ENCODE data around the gene BIRC7.

Gene BIRC7, protein sequence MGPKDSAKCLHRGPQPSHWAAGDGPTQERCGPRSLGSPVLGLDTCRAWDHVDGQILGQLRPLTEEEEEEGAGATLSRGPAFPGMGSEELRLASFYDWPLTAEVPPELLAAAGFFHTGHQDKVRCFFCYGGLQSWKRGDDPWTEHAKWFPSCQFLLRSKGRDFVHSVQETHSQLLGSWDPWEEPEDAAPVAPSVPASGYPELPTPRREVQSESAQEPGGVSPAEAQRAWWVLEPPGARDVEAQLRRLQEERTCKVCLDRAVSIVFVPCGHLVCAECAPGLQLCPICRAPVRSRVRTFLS

DNA sequence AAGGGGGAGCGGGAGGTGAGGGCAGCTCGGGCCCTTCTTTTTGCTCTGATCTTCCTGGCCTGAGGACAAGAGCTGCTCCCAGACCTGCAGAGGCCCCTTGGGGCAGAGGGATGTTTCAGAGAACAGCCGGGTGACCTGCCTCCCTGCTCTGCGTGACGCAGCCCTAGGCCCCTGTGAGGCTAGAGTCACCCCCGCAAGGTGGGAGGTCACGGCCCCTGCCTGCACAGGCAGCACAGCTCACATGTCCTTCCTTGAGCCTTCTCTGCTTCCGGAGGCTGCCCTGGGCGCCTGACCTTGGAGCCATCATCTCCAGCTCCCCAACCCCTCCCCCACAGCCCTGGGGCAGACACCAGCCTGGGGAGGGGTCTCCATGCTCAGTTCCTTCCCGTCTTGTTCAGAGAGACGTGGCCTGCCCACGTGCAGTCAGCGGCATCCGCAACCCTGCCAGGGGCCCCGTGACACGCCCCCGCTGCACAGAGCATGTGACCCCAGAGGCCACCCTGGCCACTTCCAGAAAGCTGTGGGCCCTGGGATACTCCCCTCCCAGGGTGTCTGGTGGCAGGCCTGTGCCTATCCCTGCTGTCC lies at the start of gene BIRC7:
TSS of gene BIRC7 (plus strand) at position 507 of the 585 bp plus-strand sequence. CDS start 192 bp downstream, outside the sequence.
- DNase-seq, result no peak

DNA sequence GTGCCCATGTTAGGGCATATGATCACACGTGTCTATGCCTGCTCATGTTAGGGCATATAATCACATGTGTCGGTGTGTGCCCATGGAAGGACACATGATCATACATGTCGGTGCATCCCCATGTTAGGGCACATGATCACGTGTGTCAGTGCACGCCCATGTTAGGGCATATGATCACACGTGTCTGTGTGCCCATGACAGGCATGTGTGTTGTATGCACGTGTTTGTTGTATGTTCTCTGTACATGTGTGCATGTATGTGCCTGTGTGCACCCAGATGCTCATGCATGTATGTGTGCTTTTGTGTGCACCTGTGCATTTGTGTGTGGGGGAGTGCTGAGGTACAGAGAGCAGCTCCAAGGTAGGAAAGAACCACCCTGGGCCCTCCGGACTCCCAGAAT lies 49.6 kb upstream of the BIRC7 start:
- DNase-seq, result no peak

DNA sequence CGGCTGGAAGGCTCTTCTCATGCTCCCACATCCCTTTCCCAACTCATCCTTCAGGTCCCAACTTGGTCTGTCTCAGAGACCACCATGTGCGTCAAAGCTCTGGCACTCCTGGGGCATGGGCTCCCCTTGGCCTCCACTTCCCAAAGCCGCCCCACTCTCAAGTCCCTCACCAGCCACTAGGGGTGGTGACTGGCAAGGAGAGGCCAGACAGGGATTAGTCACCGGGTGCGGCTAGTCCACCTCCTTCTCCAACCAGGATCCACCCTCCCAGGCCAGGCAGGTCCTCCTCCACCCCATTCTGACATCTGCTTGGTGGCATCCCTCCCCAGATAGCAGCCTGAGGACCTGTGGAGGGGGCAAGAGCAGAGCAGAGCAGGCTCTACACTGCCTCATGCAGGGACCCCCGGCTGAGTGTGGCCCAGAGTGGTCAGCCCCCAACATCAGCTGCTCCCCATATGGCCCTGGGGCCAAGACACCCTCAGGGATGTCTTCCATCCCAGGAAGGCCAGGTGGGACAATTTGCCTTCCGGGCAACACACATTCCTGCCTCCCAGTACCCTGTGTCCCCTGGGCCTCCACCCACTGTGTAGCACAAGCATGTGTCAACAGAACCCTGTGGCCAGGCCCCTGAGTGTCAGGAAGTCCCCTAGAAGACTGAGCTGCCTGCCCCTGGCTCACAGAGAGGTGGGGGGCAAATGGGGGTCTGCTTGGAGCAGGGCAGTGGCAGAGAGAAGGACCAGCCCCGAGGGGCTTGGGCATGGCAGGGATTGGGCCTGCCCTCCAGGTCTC lies 49.0 kb upstream of the BIRC7 start:
- DNase-seq, result no peak

DNA sequence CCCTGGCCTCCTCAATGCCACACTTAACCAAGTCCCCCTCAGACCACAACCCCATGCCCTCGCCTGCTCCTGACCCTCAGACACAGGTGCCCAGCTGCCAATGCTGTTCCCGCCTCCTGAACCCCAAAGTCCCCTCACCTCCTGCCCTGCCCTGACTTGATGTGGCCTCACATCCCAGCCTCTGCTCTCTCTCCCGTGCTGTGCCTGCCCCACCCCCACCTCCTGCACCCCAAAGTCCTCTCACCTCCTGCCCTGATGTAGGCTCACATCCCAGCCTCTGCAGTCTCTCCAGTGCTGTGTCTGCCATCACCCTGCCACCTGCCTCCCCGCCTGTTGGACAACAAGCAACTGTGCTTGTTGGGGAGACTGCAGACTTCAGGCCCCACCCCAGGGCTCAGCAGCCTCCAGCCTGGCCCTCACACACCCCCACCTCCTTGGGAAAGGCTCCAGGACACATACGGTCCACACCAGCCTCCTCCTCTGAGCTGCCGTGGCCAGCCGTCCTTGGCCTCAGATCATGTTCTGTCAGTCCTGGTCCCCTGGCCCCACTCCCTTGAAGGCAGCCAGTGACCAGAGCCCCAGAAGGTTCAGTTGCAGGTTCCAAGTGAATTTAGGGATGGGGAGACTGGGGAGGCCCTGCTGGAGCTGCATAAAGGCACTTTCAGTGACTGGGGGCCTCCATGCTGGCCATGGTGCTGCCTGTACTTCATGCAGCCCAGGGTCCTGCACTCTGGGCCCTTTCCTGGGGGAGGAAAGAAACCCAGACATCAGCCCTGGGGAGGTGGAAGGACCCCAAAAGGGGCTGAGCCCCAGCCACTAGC lies 48.2 kb upstream of the BIRC7 start:
- DNase-seq, result no peak

DNA sequence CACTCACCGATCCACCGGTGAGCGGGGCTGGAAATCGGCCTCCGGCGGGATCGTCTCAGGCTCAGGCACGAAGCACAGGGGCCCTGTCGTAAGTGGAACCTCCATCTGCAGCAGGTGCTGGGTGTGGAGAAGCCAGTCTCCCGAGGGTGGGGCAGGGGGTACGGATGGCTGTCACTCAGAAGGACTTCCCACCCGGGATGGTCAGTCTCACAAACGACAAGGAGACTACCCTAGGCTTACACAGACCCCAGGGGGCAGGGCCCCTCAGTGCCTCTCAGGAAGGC lies 47.6 kb upstream of the BIRC7 start:
- no peak for DNase-seq

DNA sequence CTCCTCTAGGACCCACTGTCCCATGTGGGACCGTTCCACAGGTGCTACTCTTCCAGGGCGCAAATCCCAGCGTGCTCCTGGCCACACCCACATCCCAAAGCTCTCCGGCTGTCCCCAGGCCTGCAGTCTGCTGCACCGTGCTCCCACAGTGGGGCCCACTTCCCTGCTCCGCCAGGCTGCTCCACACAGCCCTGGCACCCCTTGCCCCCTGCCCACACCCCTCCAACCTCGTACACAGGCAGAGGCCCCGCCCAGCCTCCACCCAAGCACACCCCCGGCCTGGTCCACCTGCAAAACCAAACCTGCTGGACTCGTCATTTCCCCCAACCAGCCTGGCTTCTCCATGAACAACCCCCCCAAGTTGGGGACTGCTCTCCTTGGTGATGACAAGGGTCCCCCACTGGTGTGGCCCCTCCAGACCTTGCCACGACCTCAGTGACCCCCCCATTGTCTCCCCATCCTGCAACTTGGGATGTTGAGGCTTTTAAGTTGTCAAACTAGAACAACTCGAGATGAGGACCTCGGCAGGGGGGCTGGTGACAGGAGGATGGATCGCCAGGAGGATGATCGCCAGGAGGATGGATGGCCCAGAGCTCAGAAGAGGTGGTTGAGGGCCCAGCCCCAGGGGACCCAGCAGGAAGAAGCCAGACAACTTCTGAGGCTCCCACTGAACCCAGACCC lies 46.9 kb upstream of the BIRC7 start:
- no peak for DNase-seq

DNA sequence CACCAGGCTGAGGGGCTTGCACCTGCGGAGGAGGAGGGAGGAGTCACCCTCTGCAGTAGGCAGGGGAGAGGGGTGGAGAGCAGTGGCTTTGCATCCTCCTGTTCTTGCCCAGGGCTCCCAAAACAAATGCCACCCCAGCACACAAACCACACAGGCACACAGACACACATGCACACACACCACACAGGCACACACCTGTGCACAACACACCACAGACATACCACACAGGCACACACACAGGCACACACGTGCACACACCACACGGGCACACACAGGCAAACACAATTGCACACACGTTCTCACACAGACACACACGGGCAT lies 46.4 kb upstream of the BIRC7 start:
- DNase-seq, result no peak

DNA sequence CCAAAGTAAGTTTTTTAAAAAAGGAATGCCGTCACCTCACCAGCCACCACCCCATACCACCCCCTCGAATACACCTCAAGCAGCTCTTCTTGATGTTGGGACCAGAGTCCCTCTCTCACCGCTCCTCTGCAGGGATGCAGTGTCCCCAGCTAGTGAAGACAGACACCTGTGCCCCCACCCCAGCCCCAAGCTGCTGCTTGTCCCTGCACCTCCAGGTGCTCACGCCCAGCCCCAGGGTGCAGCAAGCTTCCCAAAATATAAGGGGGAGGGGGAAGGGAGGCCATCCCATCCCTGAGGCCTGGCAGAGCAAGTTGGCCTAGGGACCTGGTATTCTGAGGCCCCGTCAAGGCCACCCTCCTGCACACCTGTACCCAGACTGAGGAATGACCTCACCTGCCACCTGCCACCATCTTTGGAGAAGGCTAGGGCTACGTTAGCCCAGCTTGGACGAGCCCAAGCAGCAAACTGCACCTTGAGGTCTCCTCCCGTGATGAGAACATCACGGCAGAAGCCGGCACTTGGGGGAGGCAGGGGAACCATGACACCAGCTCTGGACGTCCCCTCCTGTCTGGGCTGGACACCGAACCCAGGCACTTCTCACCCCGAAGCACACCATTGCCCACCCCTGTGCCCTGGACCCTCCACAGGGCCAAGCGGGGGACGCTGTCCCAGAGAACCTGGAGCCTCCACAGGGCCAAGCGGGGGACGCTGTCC lies 45.7 kb upstream of the BIRC7 start:
- no peak for DNase-seq

DNA sequence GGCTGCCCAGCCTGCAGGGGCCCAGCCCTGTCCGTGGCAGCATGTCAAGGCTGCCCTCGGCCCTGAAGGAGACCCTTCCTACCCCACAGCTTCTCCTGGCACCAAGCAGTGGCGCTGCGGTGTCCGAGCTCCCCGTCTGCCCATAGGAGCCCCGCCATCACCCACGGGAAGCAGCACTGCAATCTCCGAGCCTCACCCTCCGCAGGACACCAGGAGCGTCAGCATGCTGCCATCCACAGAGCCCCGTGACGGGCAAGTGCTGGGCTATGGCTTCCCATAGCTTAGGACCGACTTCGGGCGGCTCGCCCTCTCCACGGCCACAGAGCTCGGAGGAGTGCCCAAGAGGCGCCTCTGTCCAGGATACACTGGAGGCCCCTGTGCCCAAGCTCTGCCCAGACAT lies 44.9 kb upstream of the BIRC7 start:
- DNase-seq, result no peak

DNA sequence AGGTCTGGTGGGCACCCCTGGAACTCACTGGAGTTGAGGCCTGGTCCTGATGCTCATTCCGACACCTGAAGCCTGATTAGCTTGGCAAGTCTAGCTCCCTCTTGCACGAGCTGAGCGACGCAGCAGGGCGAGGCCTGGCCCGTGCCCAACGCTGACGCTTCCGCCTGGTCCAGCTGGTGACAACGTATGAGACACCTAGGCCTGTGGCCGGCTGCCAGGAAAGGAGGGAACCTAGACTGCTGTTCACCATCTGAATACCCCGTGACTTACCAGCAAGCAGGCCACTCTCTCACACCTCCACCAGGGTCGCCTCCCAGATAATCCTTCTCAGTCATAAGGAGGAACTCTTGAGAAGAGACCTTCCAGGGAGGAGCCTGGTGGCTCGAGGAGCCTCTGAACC lies 44.3 kb upstream of the BIRC7 start:
- DNase-seq, result no peak

DNA sequence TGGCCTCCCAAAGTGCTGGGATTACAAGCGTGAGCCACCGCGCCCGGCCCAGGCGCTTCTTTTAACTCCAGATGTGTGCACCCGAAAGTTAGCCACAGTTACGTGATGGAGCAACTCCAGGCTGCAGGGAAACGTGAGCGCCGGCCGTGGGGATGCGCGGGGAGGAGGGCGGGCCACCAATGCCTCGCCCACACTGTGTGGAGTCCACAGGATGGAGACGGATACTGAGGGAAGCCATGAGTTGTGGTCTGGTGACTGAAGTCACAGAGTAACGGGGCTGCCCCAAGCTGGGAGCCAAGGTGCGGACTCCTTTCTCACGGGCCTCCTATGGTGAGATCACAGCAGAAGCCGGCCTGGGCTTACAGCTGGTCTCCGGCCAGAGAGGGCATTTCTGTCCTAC lies 43.0 kb upstream of the BIRC7 start:
- DNase-seq, result no peak

DNA sequence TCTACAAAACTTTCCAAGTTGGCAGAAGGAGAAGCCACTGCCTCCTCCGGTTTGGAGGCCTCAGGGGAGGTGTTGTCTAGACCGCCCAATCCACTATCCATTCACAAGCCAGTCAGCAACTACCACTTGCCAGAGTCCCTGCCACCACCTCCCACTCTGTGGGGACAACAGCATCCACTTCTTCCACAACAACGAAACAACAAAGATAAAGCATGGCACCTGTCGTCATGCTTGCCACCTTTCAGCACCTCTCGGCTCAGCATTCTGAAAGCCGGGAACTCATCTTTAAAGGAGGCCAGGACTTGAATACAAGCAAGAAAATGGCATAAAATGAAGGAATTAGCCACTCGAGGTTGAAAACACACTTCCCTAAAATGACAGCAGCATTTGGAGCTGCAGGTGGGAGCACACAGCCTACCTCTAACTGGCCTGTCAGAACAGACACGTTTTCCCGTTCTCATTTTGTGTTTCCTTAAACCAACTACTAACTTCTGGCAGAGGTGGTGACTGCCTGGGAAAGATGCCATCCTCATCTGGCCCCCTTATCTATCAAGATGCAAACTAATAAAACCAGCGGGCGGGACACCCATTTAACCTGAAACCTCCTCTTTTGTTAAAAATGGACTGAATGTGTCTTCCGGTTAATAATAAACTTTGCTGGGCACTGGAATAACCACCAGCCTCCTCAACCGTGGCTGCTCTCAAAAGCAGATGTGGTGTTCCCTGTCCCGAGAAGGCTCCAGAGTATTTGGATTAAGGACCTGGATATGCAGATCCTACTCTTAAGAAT lies 41.5 kb upstream of the BIRC7 start:
- no peak for DNase-seq

DNA sequence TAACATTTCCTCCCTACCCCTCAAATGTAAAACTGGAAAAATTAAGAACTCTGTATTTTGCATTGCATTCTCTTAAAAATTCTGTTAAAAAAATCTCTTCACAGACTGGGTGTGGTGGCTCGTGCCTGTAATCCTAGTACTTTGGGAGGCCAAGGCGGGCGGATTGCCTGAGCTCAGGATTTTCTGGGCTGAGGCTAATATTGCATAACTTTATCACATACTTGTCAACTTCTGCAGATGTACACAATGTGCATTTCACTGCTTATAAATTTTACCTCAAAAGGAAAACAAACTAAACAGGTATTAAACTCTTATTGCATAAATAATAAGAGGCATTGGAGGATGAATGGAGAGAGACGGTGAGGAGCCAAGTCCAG lies 40.9 kb upstream of the BIRC7 start:
- DNase-seq, result no peak

DNA sequence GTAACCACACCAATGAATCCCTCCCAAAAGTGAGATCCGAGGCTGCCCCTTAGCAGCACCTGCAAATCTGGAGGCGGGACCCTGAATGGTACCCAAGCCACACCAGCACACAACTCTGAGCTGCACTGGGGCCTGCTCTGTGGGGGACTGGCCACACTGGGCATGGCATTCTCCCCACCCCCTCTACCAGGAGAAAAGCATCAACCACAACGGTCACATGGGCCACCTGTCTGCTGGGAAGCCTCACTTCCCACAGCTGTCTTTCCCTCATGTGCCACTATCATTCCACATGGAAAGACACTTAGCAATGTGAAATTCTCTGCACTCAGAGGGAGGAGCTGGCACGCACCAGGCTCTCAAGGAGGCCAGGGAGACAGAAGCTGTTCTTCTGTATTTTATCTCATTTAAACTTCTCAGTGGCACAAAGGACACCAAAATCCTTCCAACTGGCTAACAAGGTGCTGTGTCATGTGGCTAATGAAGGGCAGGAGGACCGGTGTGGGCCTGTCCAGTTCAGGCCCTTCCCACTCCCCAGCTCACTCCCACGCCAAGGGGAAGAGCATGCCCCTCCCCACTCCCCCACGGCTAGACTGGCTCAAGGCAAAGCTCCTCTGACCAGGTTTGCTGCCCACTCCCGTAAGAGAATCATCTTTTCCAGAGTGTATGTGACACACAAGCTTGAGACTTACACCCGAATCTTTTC lies 38.8 kb upstream of the BIRC7 start:
- no peak for DNase-seq

DNA sequence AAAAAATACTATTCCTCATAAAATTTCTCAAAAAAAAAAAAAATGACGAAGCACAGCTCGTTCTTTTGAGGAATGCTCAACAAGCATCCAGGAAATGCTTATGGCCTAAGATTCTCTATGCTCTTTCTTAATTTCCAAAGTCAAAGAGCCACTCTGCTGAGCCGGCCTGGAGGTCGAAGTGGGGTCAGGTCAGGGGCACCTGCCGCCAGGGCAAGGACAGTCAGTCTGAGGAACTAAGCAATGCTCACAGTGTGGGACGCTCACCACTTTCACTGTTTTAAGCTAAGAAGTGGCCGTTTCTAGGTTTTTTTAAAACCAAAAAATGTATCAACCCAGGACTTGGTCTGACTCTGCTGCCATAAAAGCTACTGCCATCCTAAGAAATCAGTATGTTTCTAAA lies 37.1 kb upstream of the BIRC7 start:
- no peak for DNase-seq

DNA sequence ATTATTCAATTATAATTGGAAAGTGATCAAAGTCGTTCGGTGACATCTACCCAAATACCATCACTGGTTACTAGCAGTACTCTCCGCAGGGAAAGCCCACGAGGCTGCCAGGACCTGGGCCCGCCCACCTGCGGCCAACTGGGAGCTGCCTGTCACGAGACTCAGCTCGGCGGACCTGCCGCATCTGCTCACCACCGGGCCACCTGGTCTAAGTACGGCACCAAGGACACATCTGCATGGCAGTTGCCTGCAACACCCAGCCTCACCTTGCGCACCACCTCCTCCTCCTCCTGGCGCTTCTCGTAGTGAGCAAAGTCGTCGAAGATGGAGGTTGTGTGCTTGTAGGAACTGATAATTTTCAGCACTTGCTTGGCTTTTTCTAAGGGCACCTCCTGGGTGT lies 33.7 kb upstream of the BIRC7 start:
- no peak for DNase-seq

DNA sequence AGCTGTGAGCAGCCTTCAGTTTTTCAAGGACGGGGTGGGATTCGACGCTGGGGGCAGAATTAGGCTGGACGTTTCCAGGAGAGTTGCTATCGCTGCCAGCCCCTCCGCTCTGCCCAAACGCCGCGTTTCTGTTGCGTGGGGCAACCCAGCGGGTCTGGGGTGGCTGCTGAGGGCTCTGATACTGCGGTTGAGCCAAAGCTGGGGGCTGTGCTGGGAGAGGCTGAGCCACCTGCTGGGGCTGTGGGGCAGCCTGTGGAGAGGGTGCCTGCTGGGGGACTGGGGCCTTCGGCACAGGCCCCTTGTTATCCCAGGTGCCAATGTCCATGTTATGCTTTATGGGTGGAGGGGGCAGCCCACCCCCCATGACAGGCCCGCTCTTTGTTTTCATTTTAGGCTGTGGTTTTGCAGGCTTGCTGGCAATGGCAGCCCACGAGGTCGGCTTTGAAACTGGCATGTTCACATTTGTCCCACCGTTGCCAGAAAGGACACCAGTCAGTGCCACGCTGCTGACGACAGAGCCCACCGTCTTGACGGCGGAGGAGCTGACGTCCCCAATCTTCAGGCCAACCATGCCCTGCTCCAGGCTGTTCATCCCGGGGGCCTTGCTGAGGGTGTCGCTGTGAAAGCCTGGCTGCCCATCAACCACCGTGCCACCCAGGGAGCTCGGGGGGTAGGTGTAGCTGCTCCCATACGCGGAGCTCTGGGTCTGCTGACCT lies 32.7 kb upstream of the BIRC7 start:
- no peak for DNase-seq

DNA sequence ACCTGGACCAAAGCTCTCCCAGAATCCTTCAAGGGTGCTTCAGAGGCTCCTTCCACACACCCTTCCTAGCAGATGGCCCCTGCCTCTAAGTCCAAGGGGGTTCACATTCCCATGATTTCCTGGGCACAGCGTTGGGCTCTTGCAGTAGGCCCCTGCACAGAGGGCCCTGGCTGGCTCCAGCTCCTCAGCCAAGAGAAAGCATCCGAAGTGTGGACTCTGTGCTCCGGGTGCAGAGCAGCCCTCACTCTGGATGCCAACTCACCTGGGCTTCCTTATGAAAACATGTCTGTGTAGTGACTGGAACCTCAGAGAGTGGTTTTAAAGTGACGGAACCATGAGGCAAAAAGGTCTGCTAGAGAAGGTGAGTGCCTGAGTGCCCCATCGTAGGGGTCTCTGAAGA lies 31.3 kb upstream of the BIRC7 start:
- DNase-seq, result no peak

DNA sequence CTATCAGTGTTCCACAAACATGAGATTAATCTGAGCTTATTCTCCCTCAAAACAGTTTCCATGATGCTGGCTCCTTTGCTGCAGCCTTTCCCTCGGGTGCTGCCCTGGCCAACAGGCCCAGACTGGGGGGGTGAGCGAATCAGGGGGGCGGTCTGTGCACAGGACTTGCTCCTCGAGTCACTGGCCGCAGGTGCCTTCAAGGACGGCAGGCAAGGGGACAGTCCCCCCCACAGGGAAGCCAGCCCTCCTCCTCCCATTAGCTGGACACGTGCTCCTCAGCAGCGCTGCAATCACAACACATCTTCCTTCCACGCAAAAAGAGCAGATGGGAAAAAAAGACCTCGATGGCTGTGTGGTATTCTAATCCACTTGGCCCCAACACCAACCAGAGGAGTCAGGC lies 29.8 kb upstream of the BIRC7 start:
- DNase-seq, result no peak

DNA sequence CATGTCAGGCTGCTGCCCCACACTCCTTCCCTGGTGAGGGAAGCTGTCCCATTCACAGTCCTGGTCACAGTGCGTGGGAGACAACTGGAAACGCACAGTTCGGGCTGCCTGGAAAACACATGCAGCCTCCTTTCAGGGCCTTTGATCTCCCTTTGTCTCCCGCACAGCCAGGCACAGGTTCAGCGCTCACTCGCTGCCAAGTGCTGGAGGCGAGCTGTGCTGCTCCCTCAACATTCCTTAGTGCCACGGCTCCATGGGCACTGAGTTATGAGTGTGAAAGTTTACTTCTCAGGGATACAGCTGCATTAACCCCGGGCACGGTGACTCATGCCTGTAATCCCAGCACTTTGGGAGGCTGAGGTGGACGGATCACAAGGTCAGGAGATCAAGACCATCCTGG lies 28.8 kb upstream of the BIRC7 start:
- no peak for DNase-seq

All from cortex of kidney (tissue), 1 donor.